K562 (cell line): ENCODE results near the gene CARD10. TPM values are rescaled to one million over a fixed set of nuclear protein-coding genes. Genes with fewer than 3 reads are reported as not detected.
A peak's percentile ranks its signal among the peaks of the same experiment; 100 is the strongest.

ENCODE experiments used
- ADNP ChIP-seq: fragments of 200-800 bp; sonication (Bioruptor generic); IDR thresholded peaks from 2 replicates; pipeline ENCODE4 v1.6.1; 2016; ENCODE audit warnings: missing genetic modification characterization, missing compliant biosample characterization
- ARID1B ChIP-seq: fragments of 450-650 bp; IDR thresholded peaks from 2 replicates; pipeline ENCODE4 v1.6.1; 2016; ENCODE audit warnings: antibody characterized with exemption, mild to moderate bottlenecking, inconsistent platforms
- CREM ChIP-seq: IDR thresholded peaks from 2 replicates; pipeline ENCODE4 v1.6.1; 2014; ENCODE audit warnings: antibody characterized with exemption, low read depth
- GATA2 ChIP-seq: sonication (generic); formaldehyde crosslinking; IDR thresholded peaks from 2 replicates; pipeline ENCODE4 v1.4.0; 2020; ENCODE audit warnings: mild to moderate bottlenecking, missing genetic modification reagents
- ID3 ChIP-seq, 2 experiments: fragments of 250-450 bp in 1 of 2; fragments of 450-650 bp in 1 of 2; sonication (Bioruptor Pico) in 1 of 2; IDR thresholded peaks; 2 replicates each; pipeline versions ENCODE4 v1.6.1 to v1.8.0; 2016 to 2021; ENCODE audit warnings: mild to moderate bottlenecking in 2 of 2, moderate library complexity in 2 of 2, missing compliant biosample characterization in 1 of 2, missing genetic modification characterization in 1 of 2
- L3MBTL2 ChIP-seq: fragments of 450-650 bp; IDR thresholded peaks from 2 replicates; pipeline ENCODE4 v1.6.1; 2016; ENCODE audit warnings: mild to moderate bottlenecking, moderate library complexity
- MYC ChIP-seq, 2 experiments: fragments of 250-450 bp in 1 of 2; sonication (Bioruptor Pico) in 1 of 2; IDR thresholded peaks; 2 replicates each; pipeline versions ENCODE4 v1.5.1 to v1.6.1; 2012 to 2021; ENCODE audit warnings: low read depth in 2 of 2, borderline replicate concordance in 1 of 2, improper control_type of control experiment in 1 of 2, low read length in 1 of 2, mild to moderate bottlenecking in 1 of 2, moderate library complexity in 1 of 2
- PRMT5 ChIP-seq: sonication (generic); formaldehyde crosslinking; IDR thresholded peaks from 2 replicates; pipeline ENCODE4 v1.5.0; 2020; ENCODE audit warnings: missing genetic modification reagents
- SAFB ChIP-seq: fragments of 200-400 bp; formaldehyde crosslinking; IDR thresholded peaks from 2 replicates; pipeline ENCODE4 v1.6.1; 2017; ENCODE audit warnings: low read depth, low read length, borderline replicate concordance
- SETDB1 ChIP-seq: IDR thresholded peaks from one replicate; pipeline ENCODE4 v1.6.1; 2012; ENCODE audit warnings: low read length, control low read depth, inconsistent platforms
- SIN3A ChIP-seq, 2 experiments: fragments of 150-350 bp in 1 of 2; IDR thresholded peaks; 2 replicates each; pipeline ENCODE4 v1.6.1; 2011 to 2016; ENCODE audit warnings: borderline replicate concordance in 2 of 2, low read depth in 2 of 2, low read length in 2 of 2, mild to moderate bottlenecking in 2 of 2, moderate library complexity in 2 of 2; ENCODE audit not compliant: control insufficient read depth in 1 of 2
- TCFL5 ChIP-seq: fragments of 250-450 bp; sonication (Bioruptor Pico); conservative IDR thresholded peaks from 2 replicates; pipeline ENCODE4 v1.6.1; 2021; ENCODE audit warnings: mild to moderate bottlenecking, moderate library complexity, matching md5 sums
- ZHX1 ChIP-seq: fragments of 150-350 bp; conservative IDR thresholded peaks from 2 replicates; pipeline ENCODE4 v1.6.1; 2014; ENCODE audit warnings: low read length
- ZNF764 ChIP-seq: fragments of 250-450 bp; sonication (Bioruptor Pico); IDR thresholded peaks from 2 replicates; pipeline ENCODE4 v1.4.0; 2020; ENCODE audit warnings: low read depth, mild to moderate bottlenecking, moderate library complexity
- polyA plus RNA-seq, 8 experiments: library from polyadenylated mRNA; depleted of rRNA in 4 of 8; stranded (reverse) in 5 of 8; unstranded in 3 of 8; fragments of >200 nt; fragmentation: Nextera tagmentation in 2 of 8; fragmentation: Illumina TruSeq in 1 of 8; extraction: Ambion mirVana in 2 of 8; extraction: Trizol in 1 of 8; gene quantifications; 2 replicates each; pipeline versions ENCODE4 v1.2.1 to v1.2.3, GENCODE V29; 2011 to 2014; ENCODE audit warnings: inconsistent platforms in 1 of 8, missing spikeins in 1 of 8
- total RNA-seq, 7 experiments: library from RNA; depleted of rRNA in 6 of 7; stranded (reverse); fragments of >200 nt in 6 of 7; fragmentation: Illumina TruSeq in 2 of 7; extraction: Trizol in 2 of 7; gene quantifications; 2 replicates each; pipeline versions ENCODE4 v1.2.1 to v1.2.3, GENCODE V29; 2011 to 2021; ENCODE audit warnings: low replicate concordance in 1 of 7
- TF ChIP-seq, protein P1 (sequence below), 2 experiments: fragments of 450-650 bp in 1 of 2; sonication (generic) in 1 of 2; formaldehyde crosslinking in 1 of 2; IDR thresholded peaks in 1 of 2; conservative IDR thresholded peaks in 1 of 2; 2 replicates each; pipeline versions ENCODE4 v1.6.1 to v1.8.1; 2016 to 2023; ENCODE audit warnings: mild to moderate bottlenecking in 2 of 2, moderate library complexity in 2 of 2, inconsistent platforms in 1 of 2, missing genetic modification reagents in 1 of 2
- TF ChIP-seq, protein P2 (sequence below): sonication (generic); formaldehyde crosslinking; IDR thresholded peaks from 2 replicates; pipeline ENCODE4 v1.8.0; 2022; ENCODE audit warnings: mild to moderate bottlenecking, missing genetic modification reagents

CARD10 gene
- total and polyA plus RNA-seq, 9 of the 15 experiments (the other 6 are each of a cell fraction or from before 2014, with no cell fraction given): 0.13 to 5.8 (median 1.6) TPM

- TF ChIP-seq ZHX1 (no peak), SETDB1 (no peak), L3MBTL2 (peak; percentile 57; the same call in 1 of the 2 replicates), ZNF764 (CRISPR knock-in tag) (no peak), SIN3A (IDR thresholded peaks at IDR 0.05; ENCODE audit: borderline replicate concordance in 2 of 2, control insufficient read depth in 1 of 2, low read depth in 2 of 2, low read length in 2 of 2) (no peak), ADNP (no peak), PRMT5 (CRISPR knock-in tag) (no peak), TCFL5 (no peak), SAFB (no peak), CREM (peak; percentile 23; the same call in 1 of the 2 replicates), ID3 (CRISPR knock-in tag; IDR thresholded peaks at IDR 0.05) (no peak), ID3 (tag; IDR thresholded peaks at IDR 0.05) (no peak), GATA2 (CRISPR knock-in tag) (no peak), ARID1B (no peak), MYC (IDR thresholded peaks at IDR 0.05; ENCODE audit: low read depth, low read length) (peak; percentile 48; the same call in 1 of the 2 replicates), MYC (CRISPR knock-in tag; IDR thresholded peaks at IDR 0.05; ENCODE audit: borderline replicate concordance, low read depth) (no peak)
- TF ChIP-seq, protein P1, sequence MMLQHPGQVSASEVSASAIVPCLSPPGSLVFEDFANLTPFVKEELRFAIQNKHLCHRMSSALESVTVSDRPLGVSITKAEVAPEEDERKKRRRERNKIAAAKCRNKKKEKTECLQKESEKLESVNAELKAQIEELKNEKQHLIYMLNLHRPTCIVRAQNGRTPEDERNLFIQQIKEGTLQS (IDR thresholded peaks at IDR 0.05): peak; percentile 74
- TF ChIP-seq, protein P1 (CRISPR knock-in tag; conservative IDR thresholded peaks at IDR 0.05): no peak
- TF ChIP-seq, protein P2, sequence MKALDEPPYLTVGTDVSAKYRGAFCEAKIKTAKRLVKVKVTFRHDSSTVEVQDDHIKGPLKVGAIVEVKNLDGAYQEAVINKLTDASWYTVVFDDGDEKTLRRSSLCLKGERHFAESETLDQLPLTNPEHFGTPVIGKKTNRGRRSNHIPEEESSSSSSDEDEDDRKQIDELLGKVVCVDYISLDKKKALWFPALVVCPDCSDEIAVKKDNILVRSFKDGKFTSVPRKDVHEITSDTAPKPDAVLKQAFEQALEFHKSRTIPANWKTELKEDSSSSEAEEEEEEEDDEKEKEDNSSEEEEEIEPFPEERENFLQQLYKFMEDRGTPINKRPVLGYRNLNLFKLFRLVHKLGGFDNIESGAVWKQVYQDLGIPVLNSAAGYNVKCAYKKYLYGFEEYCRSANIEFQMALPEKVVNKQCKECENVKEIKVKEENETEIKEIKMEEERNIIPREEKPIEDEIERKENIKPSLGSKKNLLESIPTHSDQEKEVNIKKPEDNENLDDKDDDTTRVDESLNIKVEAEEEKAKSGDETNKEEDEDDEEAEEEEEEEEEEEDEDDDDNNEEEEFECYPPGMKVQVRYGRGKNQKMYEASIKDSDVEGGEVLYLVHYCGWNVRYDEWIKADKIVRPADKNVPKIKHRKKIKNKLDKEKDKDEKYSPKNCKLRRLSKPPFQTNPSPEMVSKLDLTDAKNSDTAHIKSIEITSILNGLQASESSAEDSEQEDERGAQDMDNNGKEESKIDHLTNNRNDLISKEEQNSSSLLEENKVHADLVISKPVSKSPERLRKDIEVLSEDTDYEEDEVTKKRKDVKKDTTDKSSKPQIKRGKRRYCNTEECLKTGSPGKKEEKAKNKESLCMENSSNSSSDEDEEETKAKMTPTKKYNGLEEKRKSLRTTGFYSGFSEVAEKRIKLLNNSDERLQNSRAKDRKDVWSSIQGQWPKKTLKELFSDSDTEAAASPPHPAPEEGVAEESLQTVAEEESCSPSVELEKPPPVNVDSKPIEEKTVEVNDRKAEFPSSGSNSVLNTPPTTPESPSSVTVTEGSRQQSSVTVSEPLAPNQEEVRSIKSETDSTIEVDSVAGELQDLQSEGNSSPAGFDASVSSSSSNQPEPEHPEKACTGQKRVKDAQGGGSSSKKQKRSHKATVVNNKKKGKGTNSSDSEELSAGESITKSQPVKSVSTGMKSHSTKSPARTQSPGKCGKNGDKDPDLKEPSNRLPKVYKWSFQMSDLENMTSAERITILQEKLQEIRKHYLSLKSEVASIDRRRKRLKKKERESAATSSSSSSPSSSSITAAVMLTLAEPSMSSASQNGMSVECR: 0 out of 2 replicates have a peak, but pooled peaks have one; percentile 51
Observed at GRCh38 chr22:37563153-37564081, 44.2 kb upstream of the CARD10 start (continued).
